Karpas-422 (cell line): ENCODE data around the gene KIF3C. TPM values are rescaled to one million over a fixed set of nuclear protein-coding genes. Genes with fewer than 3 reads are reported as not detected.
A peak's percentile ranks its signal among the peaks of the same experiment; 100 is the strongest.

ENCODE experiments used
- DNase-seq: peaks from one replicate; pipeline ENCODE4 v3.0.0-alpha.2; 2015
- H2AFZ ChIP-seq: fragments of 200-600 bp; sonication (generic); 2 replicates; pipeline ENCODE4 v1.6.1; 2014; ENCODE audit warnings: antibody characterized with exemption, low read length, mixed read lengths
- H3K27ac ChIP-seq: fragments of 200-600 bp; sonication (generic); 2 replicates; pipeline ENCODE4 v1.5.1; 2014; ENCODE audit warnings: mild to moderate bottlenecking, low read length, moderate library complexity
- H3K27me3 ChIP-seq: fragments of 200-600 bp; sonication (generic); 2 replicates; pipeline ENCODE4 v1.6.1; 2014; ENCODE audit warnings: low read length, mixed read lengths
- H3K36me3 ChIP-seq: fragments of 200-600 bp; sonication (generic); 2 replicates; pipeline ENCODE4 v1.6.1; 2014; ENCODE audit warnings: low read length, mixed read lengths; ENCODE audit not compliant: insufficient read depth
- H3K4me1 ChIP-seq: fragments of 200-600 bp; sonication (generic); 2 replicates; pipeline ENCODE4 v1.6.1; 2014; ENCODE audit warnings: mild to moderate bottlenecking, low read length, mixed read lengths
- H3K4me2 ChIP-seq: fragments of 200-600 bp; sonication (generic); 2 replicates; pipeline ENCODE4 v1.6.1; 2014; ENCODE audit warnings: low read length, low read depth, mild to moderate bottlenecking; ENCODE audit not compliant: poor library complexity, severe bottlenecking
- H3K4me3 ChIP-seq: fragments of 200-600 bp; sonication (generic); 2 replicates; pipeline ENCODE4 v1.5.1; 2014; ENCODE audit warnings: mild to moderate bottlenecking, antibody characterized with exemption, low read length, mixed read lengths
- H3K79me2 ChIP-seq: fragments of 200-600 bp; sonication (generic); 2 replicates; pipeline ENCODE4 v1.6.1; 2014; ENCODE audit warnings: mild to moderate bottlenecking, low read length, mixed read lengths
- H3K9ac ChIP-seq: fragments of 200-600 bp; sonication (generic); 2 replicates; pipeline ENCODE4 v1.6.0; 2014; ENCODE audit warnings: low read length
- H3K9me2 ChIP-seq: fragments of 200-600 bp; sonication (generic), shearing (Covaris generic); replicated peaks from 2 replicates; pipeline ENCODE4 v1.6.0; 2014; ENCODE audit warnings: mild to moderate bottlenecking, low read length, moderate library complexity; ENCODE audit not compliant: insufficient read depth
- H3K9me3 ChIP-seq: fragments of 300-700, 200-600 bp; sonication (generic); 2 replicates; pipeline ENCODE4 v1.6.1; 2014; ENCODE audit warnings: low read length, mixed read lengths
- H4K20me1 ChIP-seq: fragments of 200-600 bp; sonication (generic); 2 replicates; pipeline ENCODE4 v1.6.1; 2014; ENCODE audit warnings: mild to moderate bottlenecking, antibody characterized with exemption, low read length, low read depth; ENCODE audit not compliant: insufficient read depth
- total RNA-seq: library from RNA; depleted of rRNA; stranded (reverse); fragments of >200 nt; shearing (Covaris generic); gene quantifications from 2 replicates; pipeline ENCODE4 v1.2.3, GENCODE V29; 2014; ENCODE audit warnings: low replicate concordance

Gene KIF3C
- total RNA-seq, 1 experiment from 2014 or later, result 1.2 TPM

- DNase-seq, result no peak
- Histone ChIP-seq H3K27ac (no peak overlapping the region), H3K9me3 (no peaks in the 10 kb centered on the region), H4K20me1 (no peaks in the 10 kb centered on the region), H3K4me1 (no peaks in the 10 kb centered on the region), H3K4me2 (no peak overlapping the region), H3K27me3 (no peaks in the 10 kb centered on the region), H2AFZ (no peak overlapping the region), H3K79me2 (no peaks in the 10 kb centered on the region), H3K9ac (no peak overlapping the region), H3K4me3 (no peak overlapping the region), H3K9me2 (no peaks in the 10 kb centered on the region), H3K36me3 (no peaks in the 10 kb centered on the region)
These were observed 28.0 kb downstream of the KIF3C start for GRCh38 chr2:25954199-25954752.

DNA sequence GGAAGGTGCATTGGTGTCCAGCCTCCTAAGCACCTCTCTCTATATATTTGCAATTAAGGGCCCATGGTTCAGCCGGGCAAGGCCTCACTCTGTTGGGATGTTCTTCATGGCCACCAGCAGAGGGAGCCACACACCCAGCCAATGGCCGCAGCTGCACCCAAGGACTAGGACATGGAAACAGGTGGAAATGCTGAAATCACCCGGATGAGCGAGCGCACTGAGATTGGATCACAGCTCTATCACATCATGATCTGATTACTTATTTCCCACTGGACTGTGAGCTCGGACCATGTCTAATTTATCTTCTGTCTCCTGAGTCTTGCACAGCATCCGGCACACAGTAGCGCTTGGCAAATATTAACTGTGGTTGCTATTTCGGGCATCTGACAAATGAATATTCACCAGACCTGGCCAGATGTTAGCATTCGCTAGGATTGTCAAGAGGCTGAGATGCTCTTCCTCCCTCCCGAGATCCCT lies 31.2 kb downstream of the KIF3C start:
- H3K4me3 ChIP-seq, result no peak overlapping the region
- no peak overlapping the region for H3K4me2 ChIP-seq
- no peaks in the 10 kb centered on the region for H3K9me2 ChIP-seq
- peak; percentile 88 for DNase-seq
- no peaks in the 10 kb centered on the region for H3K9me3 ChIP-seq
- H3K4me1 ChIP-seq, result no peaks in the 10 kb centered on the region
- no peaks in the 10 kb centered on the region for H3K36me3 ChIP-seq
- H4K20me1 ChIP-seq, result no peaks in the 10 kb centered on the region
- H3K79me2 ChIP-seq, result no peaks in the 10 kb centered on the region
- no peak overlapping the region for H3K27ac ChIP-seq
- H3K27me3 ChIP-seq, result no peaks in the 10 kb centered on the region
- no peak overlapping the region for H3K9ac ChIP-seq
- H2AFZ ChIP-seq, result no peak overlapping the region

GRCh38 chr2:25948437-25948836 lies 33.9 kb downstream of the KIF3C start:
- H2AFZ ChIP-seq, result no peak overlapping the region
- no peaks in the 10 kb centered on the region for H3K9me3 ChIP-seq
- H3K4me2 ChIP-seq, result no peak overlapping the region
- H3K79me2 ChIP-seq, result no peaks in the 10 kb centered on the region
- no peak overlapping the region for H3K27ac ChIP-seq
- H3K9me2 ChIP-seq, result no peaks in the 10 kb centered on the region
- H3K4me1 ChIP-seq, result no peaks in the 10 kb centered on the region
- H3K36me3 ChIP-seq, result no peaks in the 10 kb centered on the region
- no peak overlapping the region for H3K4me3 ChIP-seq
- no peak for DNase-seq
- H3K27me3 ChIP-seq, result no peaks in the 10 kb centered on the region
- H3K9ac ChIP-seq, result no peak overlapping the region
- no peaks in the 10 kb centered on the region for H4K20me1 ChIP-seq

- no peak overlapping the region for H3K4me2 ChIP-seq
- no peaks in the 10 kb centered on the region for H3K79me2 ChIP-seq
- H3K9me2 ChIP-seq, result no peaks in the 10 kb centered on the region
- DNase-seq, result no peak
- H3K4me3 ChIP-seq, result no peak overlapping the region
- no peaks in the 10 kb centered on the region for H3K36me3 ChIP-seq
- no peaks in the 10 kb centered on the region for H4K20me1 ChIP-seq
- no peaks in the 10 kb centered on the region for H3K9me3 ChIP-seq
- H3K27ac ChIP-seq, result no peak overlapping the region
- no peak overlapping the region for H3K9ac ChIP-seq
- no peak overlapping the region for H2AFZ ChIP-seq
- no peaks in the 10 kb centered on the region for H3K4me1 ChIP-seq
- no peaks in the 10 kb centered on the region for H3K27me3 ChIP-seq
These were observed 41.3 kb downstream of the KIF3C start for GRCh38 chr2:25941042-25941441.

- Histone ChIP-seq H3K9ac (no peak overlapping the region), H3K27me3 (no peaks in the 10 kb centered on the region), H3K9me2 (no peaks in the 10 kb centered on the region), H4K20me1 (no peaks in the 10 kb centered on the region), H2AFZ (no peak overlapping the region), H3K36me3 (no peaks in the 10 kb centered on the region), H3K79me2 (no peaks in the 10 kb centered on the region), H3K9me3 (no peaks in the 10 kb centered on the region), H3K4me1 (no peaks in the 10 kb centered on the region), H3K4me2 (no peak overlapping the region), H3K27ac (no peak overlapping the region), H3K4me3 (no peak overlapping the region)
- DNase-seq, result no peak
These were observed 43.0 kb downstream of the KIF3C start for GRCh38 chr2:25939257-25939668.

GRCh38 chr2:25938345-25938744 lies 44.0 kb downstream of the KIF3C start:
- DNase-seq, result no peak
- H3K9ac ChIP-seq, result no peak overlapping the region
- H3K79me2 ChIP-seq, result no peaks in the 10 kb centered on the region
- no peak overlapping the region for H3K27ac ChIP-seq
- no peaks in the 10 kb centered on the region for H4K20me1 ChIP-seq
- H3K4me2 ChIP-seq, result no peak overlapping the region
- H3K4me3 ChIP-seq, result no peak overlapping the region
- H3K9me3 ChIP-seq, result no peaks in the 10 kb centered on the region
- H2AFZ ChIP-seq, result no peak overlapping the region
- no peaks in the 10 kb centered on the region for H3K27me3 ChIP-seq
- H3K9me2 ChIP-seq, result no peaks in the 10 kb centered on the region
- no peaks in the 10 kb centered on the region for H3K36me3 ChIP-seq
- no peaks in the 10 kb centered on the region for H3K4me1 ChIP-seq

DNA sequence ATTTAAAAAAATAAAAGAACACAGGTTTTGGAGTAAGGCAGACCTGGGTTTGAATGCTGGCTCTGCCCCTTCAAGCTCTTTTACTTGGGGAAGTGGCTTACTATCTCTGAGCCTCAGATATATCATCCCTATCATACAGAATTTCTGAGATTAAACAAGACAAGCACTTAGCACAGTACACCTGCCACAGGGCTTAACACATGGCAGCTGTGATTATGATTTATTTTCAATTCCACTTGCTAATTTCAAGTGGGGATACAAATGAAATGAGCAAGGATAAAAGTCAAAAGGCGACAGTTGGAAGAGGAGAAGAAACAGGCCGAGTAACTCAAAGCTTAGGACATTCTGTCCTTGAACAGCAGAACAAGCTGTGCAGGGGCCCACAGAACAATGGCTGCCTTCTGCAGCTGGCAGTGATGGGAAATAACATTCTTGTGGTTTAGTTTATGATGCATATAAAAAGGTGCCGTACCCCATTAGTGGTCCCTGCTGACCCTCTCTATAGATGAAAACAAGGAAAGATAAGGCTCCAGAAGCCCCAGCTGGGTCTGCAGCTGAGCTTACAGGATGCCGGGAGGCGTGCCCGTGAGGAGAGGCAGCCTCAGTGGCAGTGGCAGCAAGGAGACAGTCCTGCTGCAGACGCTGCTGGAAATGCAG lies 45.3 kb downstream of the KIF3C start:
- H2AFZ ChIP-seq, result no peak overlapping the region
- no peaks in the 10 kb centered on the region for H3K27me3 ChIP-seq
- no peaks in the 10 kb centered on the region for H3K9me2 ChIP-seq
- no peak overlapping the region for H3K4me3 ChIP-seq
- H3K27ac ChIP-seq, result no peak overlapping the region
- H3K79me2 ChIP-seq, result no peaks in the 10 kb centered on the region
- H4K20me1 ChIP-seq, result no peaks in the 10 kb centered on the region
- no peak overlapping the region for H3K4me2 ChIP-seq
- H3K9ac ChIP-seq, result no peak overlapping the region
- no peaks in the 10 kb centered on the region for H3K9me3 ChIP-seq
- no peaks in the 10 kb centered on the region for H3K36me3 ChIP-seq
- DNase-seq, result no peak
- no peaks in the 10 kb centered on the region for H3K4me1 ChIP-seq

DNA sequence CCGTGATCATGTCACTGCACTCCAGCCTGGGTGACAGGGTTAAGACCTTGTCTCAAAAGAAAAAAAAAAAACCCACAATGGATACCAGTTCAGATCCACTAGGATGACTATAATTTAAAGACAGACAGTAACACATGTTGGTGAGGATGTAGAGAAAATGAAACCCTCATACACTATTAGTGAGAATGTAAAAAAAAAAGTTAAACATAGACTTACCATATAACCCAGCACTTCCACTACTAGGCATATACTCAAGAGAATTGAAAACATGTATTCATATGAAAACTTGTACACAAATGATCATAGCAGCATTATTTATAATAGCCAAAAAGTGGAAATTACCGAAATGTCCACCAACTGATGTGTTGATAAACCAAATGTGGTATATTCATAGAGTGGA lies 48.7 kb downstream of the KIF3C start:
- Histone ChIP-seq H4K20me1 (no peaks in the 10 kb centered on the region), H3K4me1 (no peaks in the 10 kb centered on the region), H3K79me2 (no peaks in the 10 kb centered on the region), H3K9me2 (no peaks in the 10 kb centered on the region), H2AFZ (no peak overlapping the region), H3K27ac (no peak overlapping the region), H3K9ac (no peak overlapping the region), H3K4me3 (no peak overlapping the region), H3K36me3 (no peaks in the 10 kb centered on the region), H3K9me3 (no peaks in the 10 kb centered on the region), H3K27me3 (no peaks in the 10 kb centered on the region), H3K4me2 (no peak overlapping the region)
- no peak for DNase-seq
